DMS53 treated with DMSO at 0.1 percent for 48 hours (cell line): ENCODE data around the gene WDR5.

Experiments
- DNase-seq: peaks from one replicate; lab custom pipeline; 2025; ENCODE audit not compliant: unreplicated experiment; lab: John Stamatoyannopoulos, UW

The WDR5 gene

DNA sequence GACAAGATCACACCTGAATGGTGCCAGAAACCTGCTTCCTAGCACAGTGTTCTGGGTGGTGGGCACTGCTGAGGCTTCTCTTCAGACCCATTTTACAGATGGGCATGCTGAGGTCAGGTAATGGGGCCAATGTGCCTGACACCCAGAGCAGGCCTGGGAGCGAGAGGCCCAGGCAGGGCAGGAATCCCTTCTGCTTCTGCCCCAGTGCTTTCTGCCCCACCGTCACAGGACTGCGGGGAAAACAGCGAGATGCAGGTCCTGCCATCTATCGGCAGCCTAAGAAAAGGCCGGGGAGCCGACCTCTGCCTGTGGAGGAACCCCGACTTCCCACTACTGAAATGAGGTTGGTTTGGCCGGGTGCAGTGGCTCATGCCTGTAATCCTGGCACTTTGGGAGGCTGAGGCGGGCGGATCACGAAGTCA lies 51.2 kb downstream of the WDR5 start:
- no peak for DNase-seq

DNA sequence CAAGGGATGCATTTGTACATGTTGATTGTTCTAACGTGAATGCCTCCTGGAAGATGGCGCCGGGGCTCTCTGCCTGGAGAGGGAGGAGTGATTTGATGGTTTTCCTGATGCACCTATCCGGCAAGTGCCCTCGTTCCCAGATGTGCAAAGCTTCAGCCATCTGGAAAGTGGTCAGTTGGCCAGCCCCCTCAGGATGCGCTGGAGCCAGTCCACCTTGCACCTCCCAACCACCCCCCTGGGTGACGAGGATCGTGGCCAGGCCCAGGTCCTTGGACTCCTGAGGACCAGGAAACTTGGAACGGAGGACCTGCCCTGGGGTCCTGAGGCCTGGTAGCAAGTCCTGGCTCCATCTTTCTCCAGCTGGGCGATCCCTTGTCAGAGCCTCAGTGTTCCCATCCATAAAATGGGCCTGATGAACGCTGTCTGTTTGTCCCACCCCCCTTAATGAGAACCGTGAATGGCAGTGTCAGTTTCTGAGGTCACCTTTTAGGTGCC lies 52.1 kb downstream of the WDR5 start:
- no peak for DNase-seq

GRCh38 chr9:134188386-134189144 lies 52.7 kb downstream of the WDR5 start:
- no peak for DNase-seq

DNA sequence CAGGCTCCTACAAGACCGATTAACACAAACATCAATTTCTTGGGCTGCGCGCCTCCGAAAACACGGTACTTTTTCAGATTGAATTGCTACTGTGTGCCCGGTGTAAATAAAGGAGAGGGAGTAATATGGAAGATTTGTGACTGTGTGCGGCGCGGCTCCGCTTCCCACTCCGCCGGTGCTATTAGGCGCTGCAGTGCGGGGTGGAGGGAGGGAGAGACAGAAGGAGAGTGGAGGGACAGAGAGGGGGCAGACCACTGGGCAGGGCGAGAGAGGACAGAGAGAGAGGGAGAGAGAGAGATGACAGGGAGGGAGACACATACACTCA lies 53.2 kb downstream of the WDR5 start:
- DNase-seq: no peak

DNA sequence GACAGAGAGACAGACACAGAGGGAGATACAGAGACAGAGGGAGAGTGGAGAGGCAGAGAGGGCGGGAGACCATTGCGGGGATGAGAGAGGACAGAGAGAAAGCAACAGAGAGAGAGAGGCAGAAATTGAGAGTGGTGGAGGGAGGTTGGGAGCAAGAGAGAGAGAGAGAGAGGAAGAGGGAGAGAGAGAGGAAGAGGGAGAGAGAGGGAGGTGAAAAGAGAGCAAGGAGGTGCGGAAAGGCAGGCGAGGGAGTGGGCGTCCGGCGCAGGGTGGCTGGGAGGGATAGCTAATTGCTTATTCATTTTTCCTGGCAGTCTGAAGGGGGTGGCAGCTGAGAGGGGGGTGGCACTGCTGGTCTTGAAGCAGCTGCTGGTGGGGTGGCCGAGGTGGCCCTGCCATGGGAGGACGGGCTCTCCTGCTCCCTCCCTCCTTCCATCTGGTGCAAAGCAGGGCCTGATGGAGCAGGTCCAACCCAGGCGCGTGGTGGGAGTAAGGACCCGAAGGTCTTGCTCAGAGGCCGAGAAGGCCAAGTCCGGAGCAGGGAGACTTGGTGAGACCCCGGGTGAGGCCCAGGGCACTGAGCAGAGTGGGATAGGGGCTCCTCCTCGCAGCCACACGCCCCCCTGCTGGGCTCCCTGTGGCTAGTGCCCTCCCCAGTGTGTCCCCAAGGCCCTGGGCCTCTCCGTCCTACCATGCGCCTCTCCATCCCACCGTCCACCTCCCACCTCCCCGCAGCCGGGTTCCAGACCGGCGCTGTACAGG lies 53.8 kb downstream of the WDR5 start:
- DNase-seq: no peak

- no peak for DNase-seq
These were observed 54.6 kb downstream of the WDR5 start for GRCh38 chr9:134190232-134191121.

GRCh38 chr9:134191455-134192209 lies 55.8 kb downstream of the WDR5 start:
- DNase-seq: no peak

GRCh38 chr9:134192311-134192950 lies 56.5 kb downstream of the WDR5 start:
- no peak for DNase-seq

DNA sequence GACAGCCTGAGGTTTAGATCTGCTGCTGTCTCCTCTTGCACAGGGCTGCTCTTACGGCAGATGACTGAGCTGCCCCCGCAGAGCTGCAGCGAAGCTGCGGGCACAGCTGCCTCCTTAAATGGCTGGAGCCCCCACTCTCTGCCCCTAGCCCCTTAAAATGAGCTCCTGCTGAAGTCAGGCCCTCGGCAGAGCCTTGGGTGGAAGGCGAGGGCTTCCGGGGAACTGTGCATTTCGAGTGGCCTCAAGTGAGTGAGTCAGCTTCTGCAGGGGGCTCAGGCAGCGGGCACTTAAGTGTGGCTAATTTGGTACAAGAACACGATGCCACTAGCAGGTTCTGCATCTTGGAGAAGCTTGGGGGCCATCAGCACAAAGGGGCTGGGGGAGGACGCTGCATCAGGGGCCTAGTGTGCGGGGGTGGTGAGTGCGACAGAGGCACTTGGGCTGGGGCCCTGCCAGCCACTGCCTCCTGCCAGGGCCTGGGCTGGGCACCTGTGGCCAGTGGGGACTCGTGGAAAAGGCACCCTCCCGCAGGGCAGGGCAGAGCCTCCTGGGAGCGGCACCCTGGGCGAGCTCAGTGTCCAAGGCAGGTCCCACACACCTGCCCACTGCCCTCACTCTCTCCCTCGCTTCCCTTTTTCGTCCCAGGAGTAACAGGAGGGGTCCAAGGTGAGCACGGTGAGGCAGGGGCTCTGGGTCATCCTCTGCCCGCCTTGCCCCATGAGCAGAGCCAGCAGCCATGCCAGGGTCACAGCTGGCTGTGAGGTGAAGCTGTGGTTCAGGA lies 57.3 kb downstream of the WDR5 start:
- DNase-seq: no peak

- no peak for DNase-seq
These were observed 58.1 kb downstream of the WDR5 start for GRCh38 chr9:134193912-134194535.

- no peak for DNase-seq
These were observed 59.7 kb downstream of the WDR5 start for GRCh38 chr9:134195558-134195957.

- DNase-seq: no peak
These were observed 61.0 kb downstream of the WDR5 start for GRCh38 chr9:134196911-134197310.

- DNase-seq: no peak
These were observed 62.9 kb downstream of the WDR5 start for GRCh38 chr9:134198791-134199190.

DNA sequence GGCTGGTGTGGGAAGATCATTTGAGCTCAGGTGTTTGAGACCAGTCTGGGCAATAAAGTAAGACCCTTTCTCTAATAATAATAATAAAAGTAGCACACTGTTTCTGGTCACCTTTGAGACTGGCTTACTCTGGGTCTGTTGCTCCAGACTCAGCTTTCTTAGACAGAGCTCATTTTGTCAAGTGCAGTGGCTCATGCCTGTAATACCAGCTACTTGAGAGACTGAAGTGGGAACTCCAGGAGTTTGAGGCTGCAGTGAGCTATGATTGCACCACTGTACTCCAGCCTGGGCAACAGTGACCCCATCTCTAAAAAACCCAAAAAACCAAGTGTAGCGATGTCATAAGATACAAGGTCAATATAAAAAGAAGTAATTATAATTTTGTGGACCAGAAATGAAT lies 64.8 kb downstream of the WDR5 start:
- DNase-seq: no peak

- DNase-seq: no peak
These were observed 67.3 kb downstream of the WDR5 start for GRCh38 chr9:134203224-134203623.

- no peak for DNase-seq
These were observed 68.2 kb downstream of the WDR5 start for GRCh38 chr9:134204041-134204440.

GRCh38 chr9:134204991-134205578 lies 69.2 kb downstream of the WDR5 start:
- DNase-seq: no peak

- no peak for DNase-seq
These were observed 69.9 kb downstream of the WDR5 start for GRCh38 chr9:134205672-134206310.
